GM12892 (cell line): ENCODE measurements around the gene LAMA5.

Experiments used
- POLR2A ChIP-seq: IDR thresholded peaks from 2 replicates; pipeline ENCODE4 v1.6.1; 2011; ENCODE audit warnings: low read depth, low read length, control low read depth
- POLR2AphosphoS5 ChIP-seq: IDR thresholded peaks from 2 replicates; pipeline ENCODE4 v1.6.1; 2011; ENCODE audit warnings: low read depth, low read length, control low read depth
- TAF1 ChIP-seq: IDR thresholded peaks from 2 replicates; pipeline ENCODE4 v1.6.1; 2011; ENCODE audit warnings: low read depth, mild to moderate bottlenecking, control low read depth, low read length, borderline replicate concordance

GRCh38 chr20:62408640-62409039, 41.5 kb upstream of the LAMA5 start:
- TF ChIP-seq POLR2AphosphoS5 (no peak), TAF1 (no peak), POLR2A (no peak)
